ENCODE measurements around the gene LAMB4. TPM values are rescaled to one million over a fixed set of nuclear protein-coding genes. Genes with fewer than 3 reads are reported as not detected.

The LAMB4 gene
- total RNA-seq, 2 experiments from 2014 or later: not detected

- Histone ChIP-seq H3K27ac (ENCODE audit: low read depth, low read length, poor library complexity, severe bottlenecking) (no peak overlapping the region), H3K36me3 (ENCODE audit: insufficient read depth, low read length) (no peaks in the 10 kb centered on the region), H3K79me2 (ENCODE audit: insufficient read depth, low read depth, low read length) (no peaks in the 10 kb centered on the region), H3K4me1 (ENCODE audit: insufficient read depth, low read length, poor library complexity, severe bottlenecking) (no peaks in the 10 kb centered on the region), H3K4me2 (ENCODE audit: low read length) (no peak overlapping the region), H3K9me2 (ENCODE audit: insufficient read depth, low read length) (no peaks in the 10 kb centered on the region), H2AFZ (ENCODE audit: low read length) (no peak overlapping the region), H3K9me3 (ENCODE audit: low read length) (no peaks in the 10 kb centered on the region), H4K20me1 (ENCODE audit: insufficient read depth, low read length) (no peaks in the 10 kb centered on the region), H3K4me3 (ENCODE audit: low read depth, low read length, poor library complexity, severe bottlenecking) (no peak overlapping the region)
- TF ChIP-seq EZH2phosphoT487 (IDR thresholded peaks at IDR 0.05; ENCODE audit: borderline replicate concordance, low read depth, low read length) (no peak), CTCF (conservative IDR thresholded peaks at IDR 0.05; ENCODE audit: low read length) (no peak)
- no peak for DNase-seq (ENCODE audit: low spot score)
- BruUV-seq (replicated peaks): no TSS peak
- ChIA-PET POLR2A (no interaction called here), CTCF (ENCODE audit: unreplicated experiment) (no interaction called here)
- intact Hi-C loops (cut with micrococcal nuclease; ENCODE audit: unreplicated experiment): no loop called here
Measured at GRCh38 chr7:108063520-108063933, 66.6 kb downstream of the LAMB4 start.

- ChIA-PET POLR2A (interaction anchor here (0.7 kb wide), 1 partner anchor 513 kb away, joined by 4 read pairs; no protein-coding TSS in a partner anchor), CTCF (ENCODE audit: unreplicated experiment) (no interaction called here)
- Histone ChIP-seq H4K20me1 (ENCODE audit: insufficient read depth, low read length) (no peaks in the 10 kb centered on the region), H2AFZ (ENCODE audit: low read length) (no peak overlapping the region), H3K79me2 (ENCODE audit: insufficient read depth, low read depth, low read length) (no peaks in the 10 kb centered on the region), H3K9me2 (ENCODE audit: insufficient read depth, low read length) (no peaks in the 10 kb centered on the region), H3K4me1 (ENCODE audit: insufficient read depth, low read length, poor library complexity, severe bottlenecking) (no peaks in the 10 kb centered on the region), H3K36me3 (ENCODE audit: insufficient read depth, low read length) (no peaks in the 10 kb centered on the region), H3K27ac (ENCODE audit: low read depth, low read length, poor library complexity, severe bottlenecking) (no peak overlapping the region), H3K9me3 (ENCODE audit: low read length) (no peaks in the 10 kb centered on the region), H3K4me3 (ENCODE audit: low read depth, low read length, poor library complexity, severe bottlenecking) (no peak overlapping the region), H3K4me2 (ENCODE audit: low read length) (no peak overlapping the region)
- DNase-seq (ENCODE audit: low spot score): no peak
- BruUV-seq (replicated peaks): no TSS peak
- intact Hi-C loops (cut with micrococcal nuclease; ENCODE audit: unreplicated experiment): no loop called here
- TF ChIP-seq EZH2phosphoT487 (IDR thresholded peaks at IDR 0.05; ENCODE audit: borderline replicate concordance, low read depth, low read length) (no peak), CTCF (conservative IDR thresholded peaks at IDR 0.05; ENCODE audit: low read length) (no peak)
Measured at GRCh38 chr7:108062250-108063014, 67.7 kb downstream of the LAMB4 start.

GRCh38 chr7:108059526-108059925 lies 70.6 kb downstream of the LAMB4 start:
- no peak overlapping the region for H3K4me3 ChIP-seq (ENCODE audit: low read depth, low read length, poor library complexity, severe bottlenecking)
- no TSS peak for BruUV-seq (replicated peaks)

More at GRCh38 chr7:108059526-108059925, 70.6 kb downstream of the LAMB4 start:
- ChIA-PET CTCF (ENCODE audit: unreplicated experiment) (no interaction called here), POLR2A (interaction anchor here (0.7 kb wide), 1 partner anchor 1191 kb away, joined by 5 read pairs; no protein-coding TSS in a partner anchor)
- Histone ChIP-seq H3K4me1 (ENCODE audit: insufficient read depth, low read length, poor library complexity, severe bottlenecking) (no peaks in the 10 kb centered on the region), H3K9me2 (ENCODE audit: insufficient read depth, low read length) (no peaks in the 10 kb centered on the region), H3K36me3 (ENCODE audit: insufficient read depth, low read length) (no peaks in the 10 kb centered on the region), H3K79me2 (ENCODE audit: insufficient read depth, low read depth, low read length) (no peaks in the 10 kb centered on the region), H3K9me3 (ENCODE audit: low read length) (no peaks in the 10 kb centered on the region), H2AFZ (ENCODE audit: low read length) (no peak overlapping the region), H3K27ac (ENCODE audit: low read depth, low read length, poor library complexity, severe bottlenecking) (no peak overlapping the region), H4K20me1 (ENCODE audit: insufficient read depth, low read length) (no peaks in the 10 kb centered on the region), H3K4me2 (ENCODE audit: low read length) (no peak overlapping the region)
- intact Hi-C loops (cut with micrococcal nuclease; ENCODE audit: unreplicated experiment): no loop called here
- TF ChIP-seq EZH2phosphoT487 (IDR thresholded peaks at IDR 0.05; ENCODE audit: borderline replicate concordance, low read depth, low read length): no peak
- TF ChIP-seq CTCF (conservative IDR thresholded peaks at IDR 0.05; ENCODE audit: low read length): no peak
- no peak for DNase-seq (ENCODE audit: low spot score)

All from OCI-LY7 (cell line).